Suprapubic skin (tissue), 4 donors: ENCODE measurements around the gene KRT12.

Experiments
- CTCF ChIP-seq, 2 donors: fragments of 200-600 bp in 1 of 2; fragments of 450-650 bp in 1 of 2; sonication (generic) in 1 of 2; IDR thresholded peaks; one replicate each; pipeline ENCODE4 v1.5.1; 2016 to 2019; ENCODE audit warnings: antibody characterized with exemption in 2 of 2, mild to moderate bottlenecking in 1 of 2, moderate library complexity in 1 of 2
- EP300 ChIP-seq: sonication (generic); formaldehyde crosslinking; IDR thresholded peaks from one replicate; pipeline ENCODE4 v1.6.1; 2017; ENCODE audit warnings: antibody characterized with exemption
- POLR2A ChIP-seq, 2 donors: fragments of 450-650 bp; IDR thresholded peaks; one replicate each; pipeline ENCODE4 v1.6.1; 2017; ENCODE audit warnings: antibody characterized with exemption in 2 of 2, mild to moderate bottlenecking in 2 of 2, moderate library complexity in 2 of 2
- POLR2AphosphoS5 ChIP-seq, 3 donors: sonication (generic); formaldehyde crosslinking; IDR thresholded peaks; one replicate each; pipeline ENCODE4 v1.6.1; 2017; ENCODE audit warnings: antibody characterized with exemption in 3 of 3

GRCh38 chr17:40818343-40818732 is 48.7 kb downstream of the KRT12 start:
- TF ChIP-seq CTCF (IDR thresholded peaks at IDR 0.05) (no peak), EP300 (no peak), POLR2AphosphoS5 (IDR thresholded peaks at IDR 0.05) (no peak), POLR2A (IDR thresholded peaks at IDR 0.05) (no peak)
